Heart right ventricle (tissue), 16 donors: Measurements from ENCODE around the gene DHPS. TPM values are rescaled to one million over a fixed set of nuclear protein-coding genes. Genes with fewer than 3 reads are reported as not detected.

Source experiments
- ATAC-seq, 8 donors: fragments of 200-7000 bp; cut with Tn5 transposase; one replicate each; pipeline ENCODE4 v1.9.1; 2020; ENCODE audit warnings: mild to moderate bottlenecking in 8 of 8, moderate library complexity in 8 of 8, moderate number of reproducible peaks in 1 of 8
- DNase-seq, 2 donors: peaks; one replicate each; pipeline ENCODE4 v3.0.0-alpha.2; 2020
- H3K27ac ChIP-seq, 10 donors: fragments of 200-600 bp; sonication (generic) in 2 of 10; one replicate each; pipeline versions ENCODE4 v1.5.0 to v1.8.0; 2020 to 2022; ENCODE audit warnings: mild to moderate bottlenecking in 3 of 10
- H3K27me3 ChIP-seq, 7 donors: fragments of 200-600 bp; one replicate each; pipeline ENCODE4 v1.8.0; 2021 to 2022; ENCODE audit warnings: mild to moderate bottlenecking in 2 of 7
- H3K36me3 ChIP-seq, 9 donors: fragments of 200-600 bp; sonication (generic) in 1 of 9; one replicate each; pipeline versions ENCODE4 v1.5.0 to v1.8.0; 2020 to 2022; ENCODE audit warnings: mild to moderate bottlenecking in 2 of 9
- H3K4me1 ChIP-seq, 9 donors: fragments of 200-600 bp; sonication (generic) in 1 of 9; one replicate each; pipeline versions ENCODE4 v1.5.0 to v1.8.0; 2020 to 2022; ENCODE audit warnings: mild to moderate bottlenecking in 4 of 9
- H3K4me3 ChIP-seq, 10 donors: fragments of 200-600 bp; sonication (generic) in 2 of 10; one replicate each; pipeline versions ENCODE4 v1.5.0 to v1.8.0; 2020 to 2022; ENCODE audit warnings: mild to moderate bottlenecking in 7 of 10, moderate library complexity in 2 of 10
- H3K9me3 ChIP-seq, 11 donors: fragments of 200-600 bp in 10 of 11; sonication (generic) in 2 of 11; one replicate each; pipeline versions ENCODE4 v1.5.0 to v1.8.0; 2013 to 2022; ENCODE audit warnings: mild to moderate bottlenecking in 2 of 11, control low read depth in 1 of 11, moderate library complexity in 1 of 11
- CTCF ChIP-seq, 9 donors: fragments of 200-600 bp; sonication (generic) in 2 of 9; IDR thresholded peaks; one replicate each; pipeline versions ENCODE4 v1.5.0 to v1.8.0; 2021 to 2022; ENCODE audit warnings: antibody characterized with exemption in 9 of 9, mild to moderate bottlenecking in 5 of 9, moderate library complexity in 1 of 9
- WGBS, 2 donors: extraction: QIAGEN DNeasy Blood & Tissue Kit; methylation state at CpG; one replicate each; pipeline ENCODE4 v1.1.7; 2013; ENCODE audit warnings: inconsistent platforms in 1 of 2; 5-methylcytosine and 5-hydroxymethylcytosine counted together
- intact Hi-C, 10 donors: fragments of 100-400 bp; cut with DNase I; formaldehyde crosslinking; loops; one replicate each; pipeline versions ENCODE4 v1.11.1 to v1.14.2; 2022
- polyA plus RNA-seq, 2 donors: library from polyadenylated mRNA; stranded (reverse); fragments of 200-250 nt; gene quantifications; one replicate each; pipeline ENCODE4 v1.2.3, GENCODE V29; 2013
- total RNA-seq, 10 donors: library from RNA; stranded (reverse); fragmentation: NEBNext Ultra II Directional in 3 of 10; extraction: Animal tissue kit (Norgen Biotek cat#: 25700) in 3 of 10; gene quantifications; one replicate each; pipeline versions ENCODE4 v1.2.1 to v1.2.4, GENCODE V29; 2021 to 2023
- donor health status: Arrhythmogenic right ventricular cardiomyopathy.
- donor health status: ischemic (EF 13 %, LVEDD 7.1; RV severe dilation, severe dysfunction).
- donor health status: healthy with polysubstance abuse.
- donor health status: DM: no; HTN: yes; CAD: no.
- donor health status: DM: no; HTN: no; CAD: no.
- donor health status: ischemic (EF 25% LVEDD 6.9; RV normal size, moderate dysfunction).
- donor health status: ischemic (EF 25% LVEDD 5.7; RV mildly dilated, moderate dysfunction).
- donor health status: healthy.
- donor health status: DM: yes; HTN: yes; CAD: no.
- donor health status: Ischemic cardiomyopathy.
- donor health status: ischemic (EF 35%, LVEDD 5.7; RV mildly dilated, moderate dysfunction).
- donor health status: nonischemic (EF 11% LVEDD 7.7; RV severe dilation, severe dysfunction).
- donor health status: DM: yes; HTN: yes; CAD: no.
- donor health status: PGD.
- donor health status: ischemic (EF 29% LVEDD 5.4; RV normal size, mild dysfunction).
- donor health status: nonischemic (EF 23%, LVEDD 6.1; RV moderate dilation, normal function).

DHPS gene
- total and polyA plus RNA-seq, 12 donors, result 43.6 to 82.2 (median 51.3) TPM

GRCh38 chr19:12626958-12627357, 54.7 kb downstream of the DHPS start:
- Histone ChIP-seq H3K27ac (no peak overlapping the region), H3K9me3 (peaks cover 0 to 33% (median 19%) of the 10 kb centered on the region in 11 donors), H3K4me3 (no peak overlapping the region), H3K36me3 (peaks cover 7 to 90% (median 56%) of the 10 kb centered on the region in 9 donors), H3K27me3 (no peaks in the 10 kb centered on the region), H3K4me1 (peaks cover 0 to 10% (median 0%) of the 10 kb centered on the region in 9 donors)
- WGBS, 2 donors, result 93 to 98% methylated on average over 8 of the region's 8 CpGs
- no peak for TF ChIP-seq CTCF (IDR thresholded peaks at IDR 0.05)
- DNase-seq, result no peak
- intact Hi-C loops, result no loop called here
- no peak for ATAC-seq

Other genes with a start within 250 kb of the DHPS start
- gene ZNF443, start 240.9 kb downstream of the DHPS start, total RNA-seq, result 1 to 10 TPM; 1.2 to 3.4 (median 2.5) TPM
- gene ZNF443, start 240.9 kb downstream of the DHPS start, polyA plus RNA-seq, result 1 to 10 TPM; 1.0 to 3.4 TPM
- gene ZNF709, start 197.1 kb downstream of the DHPS start, total RNA-seq, result 1 to 10 TPM in 9 of 10 donors, under 1 TPM in 1; 0.95 to 3.4 (median 1.9) TPM
- gene ZNF709, start 197.1 kb downstream of the DHPS start, polyA plus RNA-seq, result 1 to 10 TPM in 1 of 2 donors, under 1 TPM in 1; 0.64 to 2.6 TPM
- 10 to 100 TPM in 3 of 10 donors, 1 to 10 TPM in 7; 5.9 to 11.2 (median 9.5) TPM for gene ZNF564, start 130.4 kb downstream of the DHPS start, total RNA-seq
- gene ZNF564, start 130.4 kb downstream of the DHPS start, polyA plus RNA-seq, result 10 to 100 TPM in 1 of 2 donors, 1 to 10 TPM in 1; 2.9 to 11.0 TPM
- gene ZNF490, start 71.1 kb downstream of the DHPS start, total RNA-seq, result 1 to 10 TPM; 3.2 to 7.2 (median 5.2) TPM
- under 1 TPM; 0.22 to 0.95 TPM for gene ZNF490, start 71.1 kb downstream of the DHPS start, polyA plus RNA-seq
- gene ZNF791, start 71.0 kb downstream of the DHPS start, total RNA-seq, result 10 to 100 TPM; 13.1 to 22.1 (median 16.8) TPM
- 1 to 10 TPM; 4.7 to 8.0 TPM for gene ZNF791, start 71.0 kb downstream of the DHPS start, polyA plus RNA-seq
- 10 to 100 TPM; 14.2 to 89.9 (median 25.5) TPM for gene MAN2B1, start 15.1 kb downstream of the DHPS start, total RNA-seq
- 10 to 100 TPM; 17.7 to 40.1 TPM for gene MAN2B1, start 15.1 kb downstream of the DHPS start, polyA plus RNA-seq
- gene WDR83, start 15.1 kb downstream of the DHPS start, total RNA-seq, result 10 to 100 TPM in 1 of 10 donors, 1 to 10 TPM in 9; 5.5 to 10.7 (median 7.9) TPM
- 10 to 100 TPM; 14.5 to 19.7 TPM for gene WDR83, start 15.1 kb downstream of the DHPS start, polyA plus RNA-seq
- not detected for gene GNG14, start 6.1 kb upstream of the DHPS start, total RNA-seq
- not detected for gene GNG14, start 6.1 kb upstream of the DHPS start, polyA plus RNA-seq
- gene FBXW9, start 14.8 kb upstream of the DHPS start, total RNA-seq, result 1 to 10 TPM; 1.2 to 3.1 (median 2.1) TPM
- gene FBXW9, start 14.8 kb upstream of the DHPS start, polyA plus RNA-seq, result 1 to 10 TPM; 1.2 to 4.6 TPM
- gene TNPO2, start 42.1 kb upstream of the DHPS start, total RNA-seq, result 10 to 100 TPM; 32.3 to 51.1 (median 41.6) TPM
- gene TNPO2, start 42.1 kb upstream of the DHPS start, polyA plus RNA-seq, result 10 to 100 TPM; 17.3 to 25.9 TPM
- gene TRIR, start 52.8 kb upstream of the DHPS start, total RNA-seq, result 100 to 1,000 TPM in 3 of 10 donors, 10 to 100 TPM in 7; 82.2 to 143 (median 91.0) TPM
- gene TRIR, start 52.8 kb upstream of the DHPS start, polyA plus RNA-seq, result 100 to 1,000 TPM; 234 to 253 TPM
- 10 to 100 TPM; 50.6 to 79.7 (median 60.1) TPM for gene GET3, start 55.6 kb upstream of the DHPS start, total RNA-seq
- 100 to 1,000 TPM in 1 of 2 donors, 10 to 100 TPM in 1; 37.0 to 121 TPM for gene GET3, start 55.6 kb upstream of the DHPS start, polyA plus RNA-seq
- not detected for gene BEST2, start 69.9 kb upstream of the DHPS start, total RNA-seq
- gene BEST2, start 69.9 kb upstream of the DHPS start, polyA plus RNA-seq, result not detected
- 10 to 100 TPM; 47.8 to 79.3 (median 57.8) TPM for gene HOOK2, start 93.7 kb upstream of the DHPS start, total RNA-seq
- 100 to 1,000 TPM in 1 of 2 donors, 10 to 100 TPM in 1; 29.7 to 173 TPM for gene HOOK2, start 93.7 kb upstream of the DHPS start, polyA plus RNA-seq
- 100 to 1,000 TPM in 4 of 10 donors, 10 to 100 TPM in 6; 22.4 to 247 (median 70.0) TPM for gene JUNB, start 109.6 kb upstream of the DHPS start, total RNA-seq
- 10 to 100 TPM; 41.2 to 65.4 TPM for gene JUNB, start 109.6 kb upstream of the DHPS start, polyA plus RNA-seq
- 100 to 1,000 TPM; 532 to 789 (median 744) TPM for gene PRDX2, start 119.9 kb upstream of the DHPS start, total RNA-seq
- 100 to 1,000 TPM; 235 to 827 TPM for gene PRDX2, start 119.9 kb upstream of the DHPS start, polyA plus RNA-seq
- 1 to 10 TPM in 9 of 10 donors, under 1 TPM in 1; 0.72 to 4.8 (median 2.4) TPM for gene THSD8, start 120.2 kb upstream of the DHPS start, total RNA-seq
- gene THSD8, start 120.2 kb upstream of the DHPS start, polyA plus RNA-seq, result 1 to 10 TPM; 2.7 to 3.8 TPM
- gene RNASEH2A, start 124.7 kb upstream of the DHPS start, total RNA-seq, result 1 to 10 TPM; 1.9 to 5.7 (median 4.1) TPM
- 1 to 10 TPM; 3.1 to 6.9 TPM for gene RNASEH2A, start 124.7 kb upstream of the DHPS start, polyA plus RNA-seq
- gene RTBDN, start 152.7 kb upstream of the DHPS start, total RNA-seq, result not detected
- gene RTBDN, start 152.7 kb upstream of the DHPS start, polyA plus RNA-seq, result not detected
- under 1 TPM in 8 of 10 donors, not detected in 2; 0.15 to 0.88 (median 0.37) TPM for gene MAST1, start 156.6 kb upstream of the DHPS start, total RNA-seq
- under 1 TPM; 0.07 to 0.23 TPM for gene MAST1, start 156.6 kb upstream of the DHPS start, polyA plus RNA-seq
- gene DNASE2, start 199.6 kb upstream of the DHPS start, total RNA-seq, result 10 to 100 TPM; 16.9 to 34.9 (median 19.9) TPM
- 10 to 100 TPM; 10.5 to 25.6 TPM for gene DNASE2, start 199.6 kb upstream of the DHPS start, polyA plus RNA-seq
- under 1 TPM in 1 of 10 donors, not detected in 9; 0.13 TPM for gene KLF1, start 205.3 kb upstream of the DHPS start, total RNA-seq
- not detected for gene KLF1, start 205.3 kb upstream of the DHPS start, polyA plus RNA-seq
- gene GCDH, start 209.3 kb upstream of the DHPS start, total RNA-seq, result 10 to 100 TPM; 32.4 to 53.2 (median 45.1) TPM
- 10 to 100 TPM; 22.6 to 72.3 TPM for gene GCDH, start 209.3 kb upstream of the DHPS start, polyA plus RNA-seq
- under 1 TPM in 1 of 10 donors, not detected in 9; 0.21 TPM for gene SYCE2, start 237.4 kb upstream of the DHPS start, total RNA-seq
- gene SYCE2, start 237.4 kb upstream of the DHPS start, polyA plus RNA-seq, result under 1 TPM; 0.10 to 0.22 TPM